ENCODE measurements around the gene RAP2A.

DNA sequence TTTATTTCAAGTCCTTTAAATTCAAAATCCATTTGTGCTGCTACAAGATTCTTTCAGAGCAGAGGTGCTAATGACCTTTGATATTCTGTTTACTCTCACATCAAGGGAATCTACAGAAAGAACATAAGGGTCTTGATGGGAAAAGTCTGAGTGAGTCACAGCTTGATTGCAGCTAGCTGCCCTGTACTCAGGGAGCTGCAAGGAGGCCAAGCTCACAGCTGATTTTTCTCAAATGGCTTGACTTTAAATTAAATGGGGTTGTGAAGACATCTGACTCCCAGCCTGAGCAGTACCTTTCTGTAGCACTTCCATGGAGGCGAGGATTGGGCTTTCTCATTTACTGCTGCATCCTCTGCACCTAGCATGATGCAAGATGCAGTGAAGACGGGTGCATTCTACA, 62.5 kb downstream of the RAP2A start:
- TF ChIP-seq ATF7 (IDR thresholded peaks at IDR 0.05; ENCODE audit: low read depth), result no peak
- no peak for TF ChIP-seq CEBPB (IDR thresholded peaks at IDR 0.05; ENCODE audit: borderline replicate concordance in 1 of 2, low read depth in 2 of 2, low read length in 2 of 2)
- TF ChIP-seq, protein P1, sequence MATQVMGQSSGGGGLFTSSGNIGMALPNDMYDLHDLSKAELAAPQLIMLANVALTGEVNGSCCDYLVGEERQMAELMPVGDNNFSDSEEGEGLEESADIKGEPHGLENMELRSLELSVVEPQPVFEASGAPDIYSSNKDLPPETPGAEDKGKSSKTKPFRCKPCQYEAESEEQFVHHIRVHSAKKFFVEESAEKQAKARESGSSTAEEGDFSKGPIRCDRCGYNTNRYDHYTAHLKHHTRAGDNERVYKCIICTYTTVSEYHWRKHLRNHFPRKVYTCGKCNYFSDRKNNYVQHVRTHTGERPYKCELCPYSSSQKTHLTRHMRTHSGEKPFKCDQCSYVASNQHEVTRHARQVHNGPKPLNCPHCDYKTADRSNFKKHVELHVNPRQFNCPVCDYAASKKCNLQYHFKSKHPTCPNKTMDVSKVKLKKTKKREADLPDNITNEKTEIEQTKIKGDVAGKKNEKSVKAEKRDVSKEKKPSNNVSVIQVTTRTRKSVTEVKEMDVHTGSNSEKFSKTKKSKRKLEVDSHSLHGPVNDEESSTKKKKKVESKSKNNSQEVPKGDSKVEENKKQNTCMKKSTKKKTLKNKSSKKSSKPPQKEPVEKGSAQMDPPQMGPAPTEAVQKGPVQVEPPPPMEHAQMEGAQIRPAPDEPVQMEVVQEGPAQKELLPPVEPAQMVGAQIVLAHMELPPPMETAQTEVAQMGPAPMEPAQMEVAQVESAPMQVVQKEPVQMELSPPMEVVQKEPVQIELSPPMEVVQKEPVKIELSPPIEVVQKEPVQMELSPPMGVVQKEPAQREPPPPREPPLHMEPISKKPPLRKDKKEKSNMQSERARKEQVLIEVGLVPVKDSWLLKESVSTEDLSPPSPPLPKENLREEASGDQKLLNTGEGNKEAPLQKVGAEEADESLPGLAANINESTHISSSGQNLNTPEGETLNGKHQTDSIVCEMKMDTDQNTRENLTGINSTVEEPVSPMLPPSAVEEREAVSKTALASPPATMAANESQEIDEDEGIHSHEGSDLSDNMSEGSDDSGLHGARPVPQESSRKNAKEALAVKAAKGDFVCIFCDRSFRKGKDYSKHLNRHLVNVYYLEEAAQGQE (IDR thresholded peaks at IDR 0.05; ENCODE audit: low read depth, low read length), result no peak
- TF ChIP-seq, protein P2, sequence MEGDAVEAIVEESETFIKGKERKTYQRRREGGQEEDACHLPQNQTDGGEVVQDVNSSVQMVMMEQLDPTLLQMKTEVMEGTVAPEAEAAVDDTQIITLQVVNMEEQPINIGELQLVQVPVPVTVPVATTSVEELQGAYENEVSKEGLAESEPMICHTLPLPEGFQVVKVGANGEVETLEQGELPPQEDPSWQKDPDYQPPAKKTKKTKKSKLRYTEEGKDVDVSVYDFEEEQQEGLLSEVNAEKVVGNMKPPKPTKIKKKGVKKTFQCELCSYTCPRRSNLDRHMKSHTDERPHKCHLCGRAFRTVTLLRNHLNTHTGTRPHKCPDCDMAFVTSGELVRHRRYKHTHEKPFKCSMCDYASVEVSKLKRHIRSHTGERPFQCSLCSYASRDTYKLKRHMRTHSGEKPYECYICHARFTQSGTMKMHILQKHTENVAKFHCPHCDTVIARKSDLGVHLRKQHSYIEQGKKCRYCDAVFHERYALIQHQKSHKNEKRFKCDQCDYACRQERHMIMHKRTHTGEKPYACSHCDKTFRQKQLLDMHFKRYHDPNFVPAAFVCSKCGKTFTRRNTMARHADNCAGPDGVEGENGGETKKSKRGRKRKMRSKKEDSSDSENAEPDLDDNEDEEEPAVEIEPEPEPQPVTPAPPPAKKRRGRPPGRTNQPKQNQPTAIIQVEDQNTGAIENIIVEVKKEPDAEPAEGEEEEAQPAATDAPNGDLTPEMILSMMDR (IDR thresholded peaks at IDR 0.05 in 2 of 3, conservative IDR thresholded peaks at IDR 0.05 in 1 of 3; ENCODE audit: control insufficient read depth in 2 of 3, extremely low read depth in 1 of 3, insufficient read depth in 1 of 3, low read depth in 3 of 3, low read length in 3 of 3), result no peak
- TF ChIP-seq TAF1 (IDR thresholded peaks at IDR 0.05; ENCODE audit: borderline replicate concordance, low read depth, low read length), result no peak
- no peak for TF ChIP-seq STAT3 (IDR thresholded peaks at IDR 0.05; ENCODE audit: low read depth, low read length)
- no peak for TF ChIP-seq CHD1 (IDR thresholded peaks at IDR 0.05; ENCODE audit: low read depth, low read length)
- no peak for TF ChIP-seq EP300 (IDR thresholded peaks at IDR 0.05; ENCODE audit: borderline replicate concordance in 1 of 2, control insufficient read depth in 1 of 2, low read depth in 2 of 2, low read length in 2 of 2)
- TF ChIP-seq CREM (IDR thresholded peaks at IDR 0.05; ENCODE audit: low read depth), result no peak
- no peak for TF ChIP-seq BHLHE40 (IDR thresholded peaks at IDR 0.05; ENCODE audit: borderline replicate concordance in 1 of 2, low read depth in 2 of 2, low read length in 1 of 2)
